GM13977 (cell line): ENCODE results near the gene ROBO1.

Source experiments
- DNase-seq: peaks from one replicate; pipeline ENCODE4 v3.0.0; 2012; ENCODE audit warnings: low spot score
- in situ Hi-C: fragments of 300-500 bp; cut with MboI; formaldehyde crosslinking; loops from one replicate; pipeline ENCODE4 v1.12.0; 2022; ENCODE audit warnings: low sequenced_read_pairs, low pct_unique_long_range_greater_than_20kb, mixed read lengths, inconsistent platforms; ENCODE audit not compliant: unreplicated experiment
- TF ChIP-seq, protein P1 (sequence below): IDR thresholded peaks from 2 replicates; pipeline ENCODE4 v1.5.1; 2012; ENCODE audit warnings: mild to moderate bottlenecking, control low read depth; ENCODE audit not compliant: insufficient read depth; ENCODE audit errors: extremely low read depth, missing control alignments

Gene ROBO1

DNA sequence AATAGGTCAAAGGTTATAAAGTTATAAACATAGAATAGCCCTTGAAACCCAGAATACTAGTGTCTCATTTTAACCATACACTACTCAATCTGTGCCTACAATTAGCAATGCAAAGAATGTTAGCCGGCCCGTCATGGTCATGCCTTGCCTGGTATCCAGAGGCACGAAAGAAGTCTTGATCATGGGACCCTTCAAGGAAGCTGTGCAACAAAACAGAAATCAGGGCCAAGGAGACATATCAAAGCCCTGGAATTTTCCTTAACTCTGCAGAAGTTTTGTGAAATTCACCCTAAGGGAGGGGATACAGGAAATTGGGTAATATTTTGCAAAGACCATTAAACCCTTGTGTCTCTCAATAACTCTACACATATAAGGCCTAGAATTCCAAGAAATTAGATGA lies 482.4 kb downstream of the ROBO1 start:
- in situ Hi-C loops, result no loop called here
- no peak for DNase-seq
- TF ChIP-seq, protein P1, sequence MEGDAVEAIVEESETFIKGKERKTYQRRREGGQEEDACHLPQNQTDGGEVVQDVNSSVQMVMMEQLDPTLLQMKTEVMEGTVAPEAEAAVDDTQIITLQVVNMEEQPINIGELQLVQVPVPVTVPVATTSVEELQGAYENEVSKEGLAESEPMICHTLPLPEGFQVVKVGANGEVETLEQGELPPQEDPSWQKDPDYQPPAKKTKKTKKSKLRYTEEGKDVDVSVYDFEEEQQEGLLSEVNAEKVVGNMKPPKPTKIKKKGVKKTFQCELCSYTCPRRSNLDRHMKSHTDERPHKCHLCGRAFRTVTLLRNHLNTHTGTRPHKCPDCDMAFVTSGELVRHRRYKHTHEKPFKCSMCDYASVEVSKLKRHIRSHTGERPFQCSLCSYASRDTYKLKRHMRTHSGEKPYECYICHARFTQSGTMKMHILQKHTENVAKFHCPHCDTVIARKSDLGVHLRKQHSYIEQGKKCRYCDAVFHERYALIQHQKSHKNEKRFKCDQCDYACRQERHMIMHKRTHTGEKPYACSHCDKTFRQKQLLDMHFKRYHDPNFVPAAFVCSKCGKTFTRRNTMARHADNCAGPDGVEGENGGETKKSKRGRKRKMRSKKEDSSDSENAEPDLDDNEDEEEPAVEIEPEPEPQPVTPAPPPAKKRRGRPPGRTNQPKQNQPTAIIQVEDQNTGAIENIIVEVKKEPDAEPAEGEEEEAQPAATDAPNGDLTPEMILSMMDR, result no peak

DNA sequence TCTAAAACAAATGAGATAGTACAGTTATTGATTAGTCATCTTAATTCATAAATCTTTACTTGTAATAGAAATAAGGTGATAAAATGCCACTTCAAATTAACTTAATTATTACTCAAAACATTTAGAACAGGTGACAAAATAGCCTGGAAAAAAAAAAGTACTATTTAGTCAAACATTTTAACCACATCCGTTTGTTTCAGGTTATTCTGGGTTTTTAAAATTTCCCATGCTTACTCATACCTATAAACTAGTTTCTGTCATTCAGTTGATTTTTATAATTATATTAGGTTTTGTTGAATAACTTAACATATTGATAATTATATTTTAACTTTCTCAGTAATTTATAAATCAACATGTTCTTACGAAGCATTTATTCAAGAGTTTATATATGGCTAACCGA lies 483.0 kb downstream of the ROBO1 start:
- DNase-seq, result no peak
- TF ChIP-seq, protein P1, result no peak
- in situ Hi-C loops, result no loop called here

DNA sequence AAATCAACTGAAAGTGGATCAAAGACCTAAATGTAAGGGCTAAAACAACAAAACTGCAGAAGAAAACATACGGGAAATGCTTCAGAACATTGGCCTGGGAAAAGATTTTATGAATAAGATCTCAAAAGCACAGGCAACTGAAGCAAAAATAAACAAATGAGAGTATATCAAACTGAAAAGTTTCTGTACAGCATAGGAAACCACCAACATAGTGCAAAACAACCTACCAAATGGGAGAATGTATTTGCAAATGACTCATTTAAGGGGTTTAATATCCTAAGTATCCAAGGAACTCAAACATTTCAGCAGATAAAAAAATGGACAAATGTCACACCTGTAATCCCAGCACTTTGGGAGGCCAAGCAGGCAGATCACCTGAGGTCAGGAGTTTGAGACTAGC lies 489.1 kb downstream of the ROBO1 start:
- TF ChIP-seq, protein P1, result no peak
- no peak for DNase-seq
- in situ Hi-C loops, result no loop called here

DNA sequence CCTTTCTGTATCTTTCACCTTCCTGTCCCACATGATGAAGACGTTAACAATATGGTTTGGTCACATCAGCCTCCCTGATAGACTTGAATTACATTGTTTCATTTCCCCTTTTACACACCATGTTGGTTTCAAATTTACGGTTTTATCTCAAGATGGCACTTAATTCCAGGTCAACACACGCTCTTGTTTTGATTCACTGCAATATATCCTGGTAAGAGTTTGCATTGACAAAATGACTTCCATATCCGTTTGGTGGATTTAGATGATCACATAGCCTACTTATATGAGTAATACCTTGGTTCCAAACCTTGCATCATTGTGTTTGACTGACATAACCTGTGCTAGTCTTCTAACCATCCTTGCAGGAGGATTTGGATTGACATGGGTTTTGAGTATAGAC lies 499.4 kb downstream of the ROBO1 start:
- in situ Hi-C loops, result no loop called here
- TF ChIP-seq, protein P1, result no peak
- DNase-seq, result no peak

DNA sequence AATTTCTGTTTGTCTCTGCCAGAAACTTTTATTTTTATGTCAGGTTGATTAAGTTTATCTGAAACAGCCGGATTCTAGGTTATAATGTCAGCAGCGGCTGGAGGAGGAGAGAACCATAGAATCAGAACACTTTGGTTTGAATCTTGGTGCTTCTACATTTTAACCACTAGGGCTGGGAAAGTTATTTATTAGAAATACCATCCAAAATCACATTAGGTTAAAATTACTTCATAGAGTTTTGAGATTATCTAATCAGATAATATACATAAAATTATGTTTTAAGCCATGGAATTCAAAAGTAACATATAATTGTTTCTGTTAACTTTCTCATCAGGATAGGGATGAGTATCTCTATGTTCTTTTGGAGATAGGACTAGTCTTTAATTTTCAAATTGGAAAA lies 502.9 kb downstream of the ROBO1 start:
- in situ Hi-C loops, result no loop called here
- DNase-seq, result no peak
- TF ChIP-seq, protein P1, result no peak

DNA sequence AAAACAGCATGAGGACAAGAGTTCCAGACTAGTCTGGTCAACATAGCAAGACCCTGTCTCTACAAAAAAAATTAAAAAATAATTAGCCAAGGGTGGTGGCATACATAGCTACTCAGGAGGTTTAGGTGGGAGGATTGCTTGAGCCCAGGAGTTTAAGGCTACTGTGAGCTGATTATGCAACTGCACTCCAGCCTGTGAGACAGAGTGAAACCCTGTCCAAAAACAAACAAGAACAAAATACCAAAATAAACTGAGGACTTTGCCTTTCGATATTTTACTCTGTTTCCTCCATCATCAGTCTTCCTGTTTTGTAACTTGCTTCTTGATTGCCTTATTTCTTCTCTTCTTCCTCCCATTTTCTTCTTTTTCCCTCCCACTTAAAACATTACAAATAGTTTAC lies 504.4 kb downstream of the ROBO1 start:
- TF ChIP-seq, protein P1, result no peak
- no peak for DNase-seq
- in situ Hi-C loops, result no loop called here

DNA sequence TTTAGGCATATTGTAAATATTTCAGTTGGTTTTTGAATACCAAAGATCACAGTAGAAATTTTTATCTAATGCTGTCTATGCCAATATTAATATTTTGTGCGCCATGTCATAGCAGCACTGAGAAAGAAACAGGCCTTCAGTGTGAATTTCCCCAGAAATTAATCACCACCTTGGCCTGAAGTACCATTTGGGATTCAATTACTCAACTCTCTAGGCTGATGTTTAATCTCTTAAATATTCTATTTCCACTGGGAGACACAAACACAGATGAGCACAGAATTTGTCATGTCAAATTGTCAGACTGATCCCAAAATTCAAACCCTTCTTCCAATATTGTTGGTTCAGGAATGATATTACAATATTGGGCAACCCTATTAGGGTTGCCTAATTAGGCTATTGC lies 509.3 kb downstream of the ROBO1 start:
- DNase-seq, result no peak
- TF ChIP-seq, protein P1, result no peak
- in situ Hi-C loops, result no loop called here
